RWPE1 (cell line): ENCODE measurements around the gene GRK6.
A peak's percentile ranks its signal among the peaks of the same experiment; 100 is the strongest.

Experiments
- CTCF ChIA-PET: fragments of 350-600 bp; sonication (Branson Sonifier 250); formaldehyde crosslinking; extraction: SDS; loops from one replicate; lab custom pipeline; 2021; lab: Yijun Ruan, JAX
- POLR2A ChIA-PET: fragments of 400-600 bp; formaldehyde crosslinking; extraction: SDS; loops from one replicate; lab custom pipeline; 2020; ENCODE audit warnings: antibody characterized with exemption; ENCODE audit not compliant: low non-redundant PET; lab: Yijun Ruan, JAX
- DNase-seq: peaks from one replicate; pipeline ENCODE4 v3.0.0; 2012; ENCODE audit warnings: low spot score
- H3K27ac ChIP-seq: fragments of 450-650 bp; 2 replicates; pipeline ENCODE4 v1.5.1; 2017
- CTCF ChIP-seq: fragments of 450-650 bp; conservative IDR thresholded peaks from 2 replicates; pipeline ENCODE4 v1.5.1; 2017; ENCODE audit warnings: low read depth, mild to moderate bottlenecking

The GRK6 gene

GRCh38 chr5:177426566-177427210 lies at the start of gene GRK6:
TSS of gene GRK6 (plus strand) at chr5:177426676. CDS start at chr5:177426846, 170 bp downstream.
- peak within 1 kb of the TSS; percentile 94 for H3K27ac ChIP-seq
- peak; percentile 67 for DNase-seq
- no peak for TF ChIP-seq CTCF
- CTCF ChIA-PET = interaction anchor here (0.6 to 9.8 kb wide), 8 partner anchors 17 to 117 kb away, joined by 3 to 100 read pairs (median 3); no protein-coding TSS in a partner anchor
- POLR2A ChIA-PET = interaction anchor here (0.5 to 2.0 kb wide), 11 partner anchors 10 to 114 kb away, joined by 3 to 11 read pairs (median 4); partner anchors contain the start of gene F12

- H3K27ac ChIP-seq = peak overlapping the region; percentile 1; the same call in 1 of the 2 replicates
- CTCF ChIA-PET = interaction anchor here (0.5 to 2.4 kb wide), 8 partner anchors 9 to 590 kb away, joined by 3 to 8 read pairs (median 3); no protein-coding TSS in a partner anchor
- no peak for DNase-seq
- POLR2A ChIA-PET = interaction anchor here (0.6 to 0.8 kb wide), 2 partner anchors 10 to 11 kb away, joined by 3 to 5 read pairs; no protein-coding TSS in a partner anchor
- TF ChIP-seq CTCF = no peak
These were observed 48.4 kb upstream of the GRK6 start for GRCh38 chr5:177377851-177378776.

GRCh38 chr5:177378884-177379883 lies 47.3 kb upstream of the GRK6 start:
- ChIA-PET CTCF (interaction anchor here (0.5 to 2.4 kb wide), 8 partner anchors 9 to 352 kb away, joined by 3 to 8 read pairs (median 3); no protein-coding TSS in a partner anchor), POLR2A (interaction anchor here (0.6 kb wide), 1 partner anchor 30 kb away, joined by 7 read pairs; no protein-coding TSS in a partner anchor)
- no peak overlapping the region; the same call in 1 of the 2 replicates for H3K27ac ChIP-seq
- peak; percentile 75 for DNase-seq
- no peak for TF ChIP-seq CTCF

DNA sequence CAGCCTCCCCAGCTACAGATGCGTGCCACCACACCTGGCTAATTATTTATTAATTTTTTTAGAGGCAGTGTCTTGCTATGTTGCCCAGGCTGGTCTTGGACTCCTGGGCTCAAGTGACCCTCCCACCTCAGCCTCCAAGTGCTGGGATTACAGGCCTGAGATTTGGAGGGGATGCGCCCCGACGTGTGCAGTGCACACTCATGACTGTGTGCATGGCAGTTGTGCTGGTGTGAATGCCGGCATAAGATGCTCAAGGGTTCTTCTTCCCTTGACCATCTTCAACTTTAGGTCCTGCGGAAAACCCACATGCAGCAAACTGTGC lies 45.7 kb upstream of the GRK6 start:
- TF ChIP-seq CTCF = no peak
- ChIA-PET POLR2A (no interaction called here), CTCF (no interaction called here)
- no peak for DNase-seq
- no peak overlapping the region for H3K27ac ChIP-seq

DNA sequence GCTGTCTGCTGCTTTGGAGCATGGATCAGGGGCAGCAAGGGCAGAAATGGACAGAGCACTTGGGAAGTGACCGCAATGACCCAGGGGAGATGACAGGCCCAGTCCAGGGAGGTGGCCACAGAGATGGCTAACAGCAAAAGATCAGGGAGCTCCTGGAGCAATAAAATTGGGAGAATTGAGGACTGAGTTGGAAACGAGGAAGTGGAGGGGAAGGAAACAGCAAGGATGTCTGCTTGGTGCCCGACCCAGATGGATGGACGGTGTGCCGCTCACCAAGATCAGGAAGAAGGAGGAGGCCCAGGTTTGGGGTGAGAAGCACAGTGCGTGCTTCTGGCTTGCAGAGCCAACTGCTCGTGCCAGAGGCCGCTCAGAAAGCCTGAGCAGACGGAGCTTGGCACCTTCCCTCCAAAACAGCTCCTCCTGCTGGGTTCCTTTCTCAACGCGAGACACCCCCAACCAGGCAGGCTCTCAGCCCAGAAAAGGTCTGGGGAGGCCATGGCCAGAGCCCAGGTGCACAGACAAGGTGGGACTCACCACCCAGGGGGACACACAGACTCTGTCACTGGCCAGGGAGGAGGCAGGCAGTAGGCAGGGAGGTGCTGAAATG lies 44.0 kb upstream of the GRK6 start:
- H3K27ac ChIP-seq = no peak overlapping the region
- no peak for DNase-seq
- ChIA-PET POLR2A (no interaction called here), CTCF (interaction anchor here (0.6 to 1.3 kb wide), 5 partner anchors 11 to 268 kb away, joined by 3 to 11 read pairs (median 7); no protein-coding TSS in a partner anchor)
- no peak for TF ChIP-seq CTCF
